ENCODE results near the gene GPR107.

DNA sequence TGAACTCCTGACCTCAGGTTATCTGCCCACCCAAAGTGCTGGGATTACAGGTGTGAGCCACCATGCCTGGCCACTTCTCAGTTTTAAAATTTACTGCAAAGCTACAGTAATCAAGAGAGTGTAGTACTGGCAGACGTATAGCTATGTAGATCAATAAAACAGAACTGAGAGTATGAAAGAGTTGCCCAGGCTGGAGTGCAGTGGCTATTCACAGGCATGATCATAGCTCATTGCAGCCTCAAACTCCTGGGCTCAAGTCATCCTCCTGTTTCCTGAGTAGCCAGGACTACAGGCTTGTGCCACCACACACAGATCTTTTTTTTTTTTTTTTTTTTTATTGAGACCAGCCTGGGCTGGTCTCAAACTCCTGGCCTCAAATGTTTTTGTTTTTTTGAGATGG is 92.0 kb downstream of the GPR107 start:
- no peak for TF ChIP-seq POLR2AphosphoS5 (IDR thresholded peaks at IDR 0.05; ENCODE audit: low read depth)
- TF ChIP-seq, protein P1, sequence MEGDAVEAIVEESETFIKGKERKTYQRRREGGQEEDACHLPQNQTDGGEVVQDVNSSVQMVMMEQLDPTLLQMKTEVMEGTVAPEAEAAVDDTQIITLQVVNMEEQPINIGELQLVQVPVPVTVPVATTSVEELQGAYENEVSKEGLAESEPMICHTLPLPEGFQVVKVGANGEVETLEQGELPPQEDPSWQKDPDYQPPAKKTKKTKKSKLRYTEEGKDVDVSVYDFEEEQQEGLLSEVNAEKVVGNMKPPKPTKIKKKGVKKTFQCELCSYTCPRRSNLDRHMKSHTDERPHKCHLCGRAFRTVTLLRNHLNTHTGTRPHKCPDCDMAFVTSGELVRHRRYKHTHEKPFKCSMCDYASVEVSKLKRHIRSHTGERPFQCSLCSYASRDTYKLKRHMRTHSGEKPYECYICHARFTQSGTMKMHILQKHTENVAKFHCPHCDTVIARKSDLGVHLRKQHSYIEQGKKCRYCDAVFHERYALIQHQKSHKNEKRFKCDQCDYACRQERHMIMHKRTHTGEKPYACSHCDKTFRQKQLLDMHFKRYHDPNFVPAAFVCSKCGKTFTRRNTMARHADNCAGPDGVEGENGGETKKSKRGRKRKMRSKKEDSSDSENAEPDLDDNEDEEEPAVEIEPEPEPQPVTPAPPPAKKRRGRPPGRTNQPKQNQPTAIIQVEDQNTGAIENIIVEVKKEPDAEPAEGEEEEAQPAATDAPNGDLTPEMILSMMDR (conservative IDR thresholded peaks at IDR 0.05; ENCODE audit: low read depth in 2 of 2), result no peak
- no peak for TF ChIP-seq EZH2 (IDR thresholded peaks at IDR 0.05; ENCODE audit: low read depth, unreplicated experiment)
- TF ChIP-seq CREB1 (CRISPR knock-in tag; IDR thresholded peaks at IDR 0.05; ENCODE audit: low read depth), result no peak
- TF ChIP-seq STAT1 (IDR thresholded peaks at IDR 0.05; ENCODE audit: unreplicated experiment), result no peak

Measured in GM23338 (cell line).